ENCODE results near the gene COL11A1. TPM values are rescaled to one million over a fixed set of nuclear protein-coding genes. Genes with fewer than 3 reads are reported as not detected.
A peak's percentile ranks its signal among the peaks of the same experiment; 100 is the strongest.
"Not testable (repeated sequence)": the region's sequence is repeated elsewhere in the genome, so short reads cannot be mapped to it uniquely, and the experiment has no call there.

Gene COL11A1
- 0.26 TPM in 1 of 2 replicates, not detected in the other for total RNA-seq (2014; rRNA removed; shearing (Covaris generic))
- 0.04 and 0.06 TPM in 2 replicates for polyA plus RNA-seq (2015; cell fraction: cytosol; rRNA removed)
- 0.11 and 0.47 TPM in 2 replicates for polyA plus RNA-seq (2015; cell fraction: nucleus; rRNA removed)

DNA sequence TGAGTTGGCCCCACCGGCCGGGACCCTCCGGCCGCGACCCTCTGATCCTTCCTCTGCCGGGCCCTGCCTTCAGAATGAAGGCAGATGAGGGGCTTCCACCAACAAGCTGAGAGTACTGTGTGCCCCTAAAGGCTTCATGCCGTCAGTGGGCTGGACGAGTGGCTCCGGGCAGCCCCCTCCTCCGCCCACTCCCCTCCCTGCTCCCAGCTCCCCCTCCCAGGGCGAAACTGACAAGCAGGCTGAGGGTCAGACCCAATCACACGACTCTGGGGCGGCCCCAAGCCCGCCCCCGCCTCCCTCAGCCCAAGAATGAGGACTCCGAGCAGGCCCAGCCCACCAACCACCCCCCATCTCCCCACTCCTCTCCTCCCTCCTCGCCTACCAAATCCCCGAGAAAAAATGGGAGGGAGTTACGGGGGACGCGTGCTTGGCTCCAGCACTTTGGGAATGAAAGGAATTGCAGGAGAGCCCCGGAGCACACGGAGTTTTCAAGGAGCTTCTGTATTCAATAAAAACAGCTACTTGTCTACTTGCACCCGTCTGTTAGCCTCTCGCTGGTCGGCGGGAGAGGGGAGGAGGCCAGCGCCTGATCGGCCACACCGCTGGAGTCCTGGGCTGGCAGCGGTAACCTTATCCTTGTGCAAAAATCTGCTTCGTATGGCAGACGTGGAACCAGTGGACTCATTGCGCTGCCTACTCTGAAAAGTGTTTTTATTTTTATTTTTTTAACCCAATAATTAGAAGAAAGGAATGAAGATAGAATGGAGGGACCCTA lies at the start of gene COL11A1:
Gene COL11A1, minus strand, starts transcription at position 147 of the 775 bp plus-strand sequence. CDS start 344 bp downstream, outside the sequence.
- no peak for DNase-seq (ENCODE audit: low read depth, low spot score)
- in situ Hi-C loops (cut with HindIII; ENCODE audit: low pct_unique_long_range_greater_than_20kb, low sequenced_read_pairs): loop anchor here (25.0 kb wide), 1 partner anchor 354 kb away; no protein-coding TSS in a partner anchor

DNA sequence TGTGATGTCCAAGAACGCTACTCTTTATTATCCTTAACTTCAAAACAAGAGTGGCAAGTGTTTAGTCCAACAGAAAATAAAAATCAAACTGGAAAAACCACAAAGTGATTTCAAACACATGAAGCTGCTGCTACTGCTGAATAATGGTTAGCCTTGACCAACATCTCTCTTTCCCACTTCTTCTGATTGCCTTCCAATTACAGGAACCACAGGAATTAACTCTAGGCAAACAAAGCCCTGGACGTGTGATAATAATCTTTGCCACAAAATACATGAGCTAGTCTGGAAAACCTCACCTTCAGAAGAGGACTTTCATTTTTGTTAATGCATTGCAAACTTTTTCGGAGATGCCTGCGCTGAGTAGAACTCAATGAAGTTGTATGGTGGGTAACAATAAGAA lies 48.6 kb upstream of the COL11A1 start:
- DNase-seq (ENCODE audit: low read depth, low spot score): no peak
- in situ Hi-C loops (cut with HindIII; ENCODE audit: low pct_unique_long_range_greater_than_20kb, low sequenced_read_pairs): no loop called here

DNA sequence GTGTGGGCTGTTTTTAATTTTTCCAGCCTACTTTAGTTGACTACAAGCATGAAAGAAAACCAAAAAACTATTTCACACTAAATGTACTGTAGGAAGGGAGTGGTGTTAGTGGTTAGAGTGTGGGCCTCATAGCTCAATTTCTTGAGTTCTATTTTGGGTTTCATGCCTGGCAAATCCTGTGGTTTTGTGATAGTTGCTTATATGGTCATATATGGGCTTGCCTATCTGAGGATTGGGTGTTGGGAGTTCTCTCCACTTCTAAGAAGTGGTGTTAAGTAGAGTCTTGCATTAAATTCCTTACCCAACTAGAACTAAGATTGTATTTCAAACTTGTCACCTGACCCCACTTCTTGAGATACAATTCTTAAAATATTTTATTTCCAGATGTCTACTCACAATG lies 37.8 kb upstream of the COL11A1 start:
- no peak for DNase-seq (ENCODE audit: low read depth, low spot score)
- in situ Hi-C loops (cut with HindIII; ENCODE audit: low pct_unique_long_range_greater_than_20kb, low sequenced_read_pairs): no loop called here

DNA sequence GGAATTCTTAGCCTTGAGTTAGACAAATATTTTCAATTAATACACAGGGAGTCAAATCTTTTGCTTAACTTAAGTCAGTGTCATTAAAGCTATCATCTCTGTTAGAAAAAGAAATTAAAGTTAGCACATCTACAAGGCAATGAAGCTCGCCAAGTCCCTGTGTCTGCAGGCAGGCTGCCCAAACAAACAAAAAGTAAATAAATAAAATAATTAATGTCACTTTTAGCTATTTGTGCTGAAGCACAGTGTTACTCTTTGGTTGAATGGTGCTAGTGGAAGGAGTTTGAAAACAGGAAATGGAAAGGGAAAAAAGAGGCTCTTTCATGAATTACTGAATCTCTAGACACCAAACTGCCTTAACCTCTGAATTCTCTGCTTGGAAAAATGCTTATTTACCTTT lies 37.1 kb upstream of the COL11A1 start:
- no peak for DNase-seq (ENCODE audit: low read depth, low spot score)
- in situ Hi-C loops (cut with HindIII; ENCODE audit: low pct_unique_long_range_greater_than_20kb, low sequenced_read_pairs): no loop called here

DNA sequence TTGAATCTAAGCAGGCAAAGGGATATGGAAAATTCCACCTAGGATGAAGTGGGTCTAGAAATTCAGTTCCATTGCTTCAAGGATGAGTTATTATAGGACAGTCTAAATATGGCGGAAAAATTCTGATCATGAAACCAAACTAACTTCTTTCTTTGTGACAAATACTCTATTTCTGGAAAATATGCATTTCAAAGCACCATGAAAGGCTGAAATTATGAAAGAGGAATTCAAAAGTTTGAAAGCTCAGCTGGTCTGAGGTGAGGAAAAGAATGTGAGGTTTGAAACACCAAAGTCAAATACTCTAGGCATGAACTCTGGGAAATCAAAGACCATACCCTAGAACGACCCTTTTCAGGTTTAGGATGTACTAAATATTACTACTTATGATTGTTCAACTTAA lies 36.4 kb upstream of the COL11A1 start:
- DNase-seq (ENCODE audit: low read depth, low spot score): no peak
- in situ Hi-C loops (cut with HindIII; ENCODE audit: low pct_unique_long_range_greater_than_20kb, low sequenced_read_pairs): no loop called here

DNA sequence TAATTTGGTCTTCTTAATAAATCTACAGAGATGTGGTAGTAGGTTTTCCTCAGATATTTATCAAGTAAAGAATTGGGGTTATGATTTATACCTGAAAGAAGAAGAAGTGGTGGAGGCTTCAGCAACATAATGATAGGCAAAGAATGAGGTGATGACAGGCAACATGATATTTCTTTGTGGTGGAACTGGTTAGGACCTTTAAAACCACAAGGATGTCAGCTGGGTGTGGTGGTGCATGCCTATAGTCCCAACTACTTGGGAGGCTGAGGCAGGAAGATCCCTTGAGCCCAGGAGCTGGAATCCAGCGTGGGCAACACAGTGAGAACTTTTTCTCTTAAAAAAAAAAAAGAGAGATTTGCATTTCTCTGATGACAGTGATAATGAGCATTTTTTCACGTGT lies 34.1 kb upstream of the COL11A1 start:
- in situ Hi-C loops (cut with HindIII; ENCODE audit: low pct_unique_long_range_greater_than_20kb, low sequenced_read_pairs): no loop called here
- DNase-seq (ENCODE audit: low read depth, low spot score): no peak

DNA sequence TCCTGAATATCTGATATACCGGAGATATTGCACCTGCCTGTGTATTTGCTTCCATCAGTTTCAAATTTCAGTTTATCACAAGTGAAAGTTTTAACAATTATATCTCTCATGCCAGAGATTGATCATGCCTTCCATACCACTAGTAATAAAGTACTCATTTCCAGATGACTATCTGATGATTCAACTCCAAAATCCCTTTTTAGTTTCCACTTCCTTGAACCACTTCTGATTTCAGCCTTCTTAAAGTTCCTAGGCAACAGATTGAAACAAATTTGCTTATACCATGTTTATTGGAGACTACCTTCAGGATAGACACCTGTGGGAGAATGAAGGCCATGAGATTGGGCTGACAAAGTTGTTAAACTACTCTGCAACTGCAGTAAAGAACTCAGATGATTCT lies 21.5 kb upstream of the COL11A1 start:
- in situ Hi-C loops (cut with HindIII; ENCODE audit: low pct_unique_long_range_greater_than_20kb, low sequenced_read_pairs): no loop called here
- no peak for DNase-seq (ENCODE audit: low read depth, low spot score)

DNA sequence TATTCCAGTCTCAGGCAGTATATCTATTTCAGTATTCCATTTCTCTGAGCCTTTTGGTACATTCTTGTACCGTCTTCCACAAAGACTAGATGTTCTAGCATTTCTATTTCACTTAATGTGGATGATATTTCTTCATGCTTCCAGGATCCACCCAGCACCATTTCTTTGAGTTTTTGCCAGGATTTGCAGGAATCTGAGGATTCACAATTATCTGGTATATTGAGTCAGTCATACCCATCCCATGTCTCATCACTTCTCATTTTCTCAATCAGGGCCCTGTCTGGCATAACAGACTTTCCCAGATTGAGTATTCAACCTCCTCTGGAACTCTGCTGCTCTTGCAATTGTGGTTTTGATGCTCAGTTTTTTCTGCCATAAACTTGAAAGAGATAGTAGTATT lies 20.9 kb upstream of the COL11A1 start:
- in situ Hi-C loops (cut with HindIII; ENCODE audit: low pct_unique_long_range_greater_than_20kb, low sequenced_read_pairs): no loop called here
- no peak for DNase-seq (ENCODE audit: low read depth, low spot score)

DNA sequence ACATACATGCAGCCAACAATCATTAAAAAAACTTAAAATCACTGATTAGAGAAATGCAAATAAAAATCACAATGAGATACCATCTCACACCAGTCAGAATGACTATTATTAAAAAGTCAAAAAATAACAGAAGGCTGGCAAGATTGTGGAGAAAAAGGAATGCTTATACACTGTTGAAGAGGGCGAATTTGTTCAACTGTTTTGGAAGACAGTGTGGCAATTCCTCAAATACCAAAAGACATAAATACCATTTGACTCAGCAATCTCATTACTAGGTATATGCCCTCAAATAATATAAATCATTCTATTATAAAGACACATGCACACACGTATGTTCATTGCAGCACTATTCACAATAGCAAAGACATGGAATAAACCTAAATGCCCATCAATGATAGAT lies 19.9 kb upstream of the COL11A1 start:
- DNase-seq (ENCODE audit: low read depth, low spot score); in situ Hi-C loops (cut with HindIII; ENCODE audit: low pct_unique_long_range_greater_than_20kb, low sequenced_read_pairs): not testable (repeated sequence)

DNA sequence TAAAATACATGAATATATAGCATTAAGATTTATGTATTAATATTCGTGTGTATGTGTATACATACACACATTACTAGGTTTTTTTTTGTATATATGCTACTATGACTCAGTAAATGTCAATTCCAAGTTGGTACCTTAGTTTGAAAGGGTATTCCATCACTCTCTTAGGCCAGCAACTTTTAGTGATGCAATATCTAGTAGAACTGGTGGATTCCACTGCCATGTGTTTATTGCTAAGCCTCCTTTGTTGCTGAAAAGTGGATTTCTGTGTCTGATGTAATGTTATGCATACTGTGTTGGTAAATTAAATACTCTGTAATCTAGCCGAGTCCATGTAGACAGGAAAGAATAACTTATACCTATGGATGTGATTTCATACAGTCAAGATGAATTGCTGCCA lies 16.9 kb upstream of the COL11A1 start:
- in situ Hi-C loops (cut with HindIII; ENCODE audit: low pct_unique_long_range_greater_than_20kb, low sequenced_read_pairs): no loop called here
- DNase-seq (ENCODE audit: low read depth, low spot score): no peak

DNA sequence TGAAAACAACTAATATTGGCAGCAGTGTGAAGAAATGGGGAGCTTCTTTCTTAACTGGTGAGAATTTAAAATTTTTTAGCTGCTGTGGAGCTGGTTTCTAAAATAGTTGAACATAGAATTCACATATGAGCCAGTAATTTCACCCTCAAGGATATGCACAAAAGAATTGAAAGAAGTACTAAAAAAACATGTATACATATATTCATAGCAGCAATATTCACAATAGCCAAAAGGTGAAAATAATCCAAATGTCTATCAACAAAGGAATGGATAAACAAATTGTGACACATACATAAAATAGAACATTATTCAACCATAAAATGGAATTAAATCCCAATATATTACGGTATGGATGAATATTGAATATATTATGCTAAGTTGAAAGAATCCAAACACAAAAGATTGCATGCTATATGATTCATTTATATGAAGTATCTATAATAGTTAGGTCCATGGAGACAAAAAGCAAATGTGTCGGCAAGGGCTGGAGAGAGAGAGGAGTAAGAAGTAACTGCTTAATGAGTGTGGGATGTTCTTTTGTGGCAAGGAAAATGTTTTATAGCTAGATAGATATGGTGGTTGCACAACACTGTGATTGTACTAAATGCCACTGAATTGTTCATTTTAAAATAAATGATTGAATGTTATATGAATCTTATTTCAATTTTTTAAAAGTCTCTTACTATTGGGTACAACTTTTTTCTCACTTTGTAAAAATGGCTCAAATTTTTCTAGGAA lies 14.8 kb upstream of the COL11A1 start:
- DNase-seq (ENCODE audit: low read depth, low spot score): no peak
- in situ Hi-C loops (cut with HindIII; ENCODE audit: low pct_unique_long_range_greater_than_20kb, low sequenced_read_pairs): loop anchor here (25.0 kb wide), 1 partner anchor 339 kb away; no protein-coding TSS in a partner anchor

DNA sequence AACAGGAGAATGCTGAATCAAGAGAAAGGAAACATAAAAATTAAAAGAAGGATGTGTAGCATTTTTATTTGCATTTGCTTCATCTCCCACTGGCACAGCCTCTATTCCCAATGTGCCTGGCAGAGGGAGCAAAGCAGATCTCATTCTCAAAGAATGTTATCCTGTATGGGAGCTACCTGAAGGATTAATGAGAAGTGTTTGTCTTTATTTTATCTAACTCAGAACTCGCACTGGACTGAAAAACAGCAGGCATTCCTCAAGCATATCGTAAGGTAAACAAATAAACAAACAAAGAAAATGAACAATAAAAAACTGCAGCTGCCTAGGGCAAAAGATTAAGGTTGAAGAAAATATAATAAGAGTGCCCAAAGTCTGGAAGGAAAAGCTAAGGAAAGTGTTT lies 12.7 kb upstream of the COL11A1 start:
- in situ Hi-C loops (cut with HindIII; ENCODE audit: low pct_unique_long_range_greater_than_20kb, low sequenced_read_pairs): loop anchor here (25.0 kb wide), 1 partner anchor 341 kb away; no protein-coding TSS in a partner anchor
- DNase-seq (ENCODE audit: low read depth, low spot score): no peak

DNA sequence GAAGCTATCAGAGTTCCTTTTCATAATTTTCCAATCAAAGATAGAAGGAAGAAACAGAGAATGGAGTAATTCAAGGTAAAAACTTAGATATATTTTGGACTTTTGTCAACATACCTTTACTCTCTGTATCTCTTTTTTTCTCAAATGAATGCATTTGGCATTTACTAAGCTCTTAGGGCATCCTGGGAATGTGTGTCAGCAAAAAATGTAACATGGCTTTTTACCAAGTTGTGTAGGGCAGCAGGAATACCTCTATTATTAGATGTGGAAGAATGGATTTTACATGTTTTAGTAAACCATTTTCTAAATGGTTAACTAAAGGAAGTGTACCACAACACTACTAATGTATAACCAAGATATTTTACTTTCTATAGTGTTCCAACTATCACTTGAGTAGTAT lies 4.2 kb upstream of the COL11A1 start:
- in situ Hi-C loops (cut with HindIII; ENCODE audit: low pct_unique_long_range_greater_than_20kb, low sequenced_read_pairs): loop anchor here (25.0 kb wide), 1 partner anchor 350 kb away; no protein-coding TSS in a partner anchor
- DNase-seq (ENCODE audit: low read depth, low spot score): peak; percentile 1

DNA sequence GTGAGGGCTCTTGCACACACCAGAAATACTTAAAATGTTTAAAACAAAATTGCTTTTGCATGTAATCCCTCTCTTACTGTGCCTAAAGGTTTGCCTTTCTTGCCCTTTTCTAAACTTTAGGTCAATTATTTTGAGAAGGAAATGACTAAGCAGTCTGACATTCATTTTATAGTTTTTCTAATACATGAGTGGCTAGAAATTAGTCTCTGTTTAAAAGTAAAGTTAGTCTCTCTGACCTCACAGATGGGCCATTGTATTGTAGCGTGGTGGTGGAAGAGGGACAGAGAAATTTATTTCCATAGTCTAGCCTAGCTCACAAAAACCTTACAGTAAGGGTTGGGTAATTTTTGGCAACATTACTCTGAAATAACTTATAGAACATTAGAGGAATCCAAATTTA lies 3.6 kb upstream of the COL11A1 start:
- in situ Hi-C loops (cut with HindIII; ENCODE audit: low pct_unique_long_range_greater_than_20kb, low sequenced_read_pairs): loop anchor here (25.0 kb wide), 1 partner anchor 350 kb away; no protein-coding TSS in a partner anchor
- peak; percentile 76 for DNase-seq (ENCODE audit: low read depth, low spot score)

DNA sequence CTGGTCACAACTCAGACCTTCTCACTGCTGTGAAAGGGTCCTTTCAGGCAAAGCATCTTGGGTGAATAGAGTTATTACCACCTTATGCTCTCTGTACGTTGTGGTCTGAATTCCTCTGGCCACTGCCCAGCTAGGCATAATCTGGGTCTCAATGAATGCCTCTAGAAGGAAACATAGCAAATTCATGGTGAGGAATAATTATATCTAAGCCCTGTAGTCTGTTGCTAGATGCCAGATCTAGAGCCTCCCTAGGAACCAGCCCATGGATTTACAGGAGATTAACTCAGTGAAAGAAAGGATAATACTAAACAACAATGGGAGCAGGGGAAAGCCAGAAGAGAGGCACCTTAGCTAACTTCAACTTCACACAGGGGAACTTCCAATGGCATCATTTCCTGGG lies 2.4 kb upstream of the COL11A1 start:
- in situ Hi-C loops (cut with HindIII; ENCODE audit: low pct_unique_long_range_greater_than_20kb, low sequenced_read_pairs): loop anchor here (25.0 kb wide), 1 partner anchor 352 kb away; no protein-coding TSS in a partner anchor
- peak; percentile 40 for DNase-seq (ENCODE audit: low read depth, low spot score)

DNA sequence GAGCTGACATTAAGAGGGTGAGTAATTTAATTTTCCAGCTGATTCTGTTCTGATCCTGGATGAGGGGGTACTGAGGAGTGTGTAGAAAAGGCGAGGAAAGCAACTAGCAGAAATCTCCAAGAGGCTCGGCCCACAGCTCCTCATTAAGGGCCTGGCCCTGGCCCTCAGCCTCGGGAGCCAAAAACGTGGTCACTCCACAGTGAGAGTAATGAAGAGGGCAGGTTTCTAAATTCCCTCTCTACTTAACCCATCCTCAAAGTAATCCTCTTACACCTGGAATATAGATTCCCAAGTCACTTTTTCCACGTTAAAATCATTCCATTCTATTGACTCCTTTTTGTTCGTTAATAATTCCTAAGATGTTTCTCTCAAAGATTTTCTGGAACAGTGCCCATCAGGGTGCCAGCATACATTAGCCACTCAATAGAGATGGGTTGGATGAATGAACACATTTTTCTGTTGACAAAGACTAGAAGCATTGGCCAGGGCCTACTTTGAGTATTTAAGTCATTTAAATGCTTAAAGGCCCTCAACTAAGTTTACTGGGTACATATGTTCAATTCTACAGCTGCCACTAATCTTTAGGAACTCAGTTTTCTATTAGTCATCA lies 1.1 kb upstream of the COL11A1 start:
- DNase-seq (ENCODE audit: low read depth, low spot score): no peak
- in situ Hi-C loops (cut with HindIII; ENCODE audit: low pct_unique_long_range_greater_than_20kb, low sequenced_read_pairs): loop anchor here (25.0 kb wide), 1 partner anchor 353 kb away; no protein-coding TSS in a partner anchor

DNA sequence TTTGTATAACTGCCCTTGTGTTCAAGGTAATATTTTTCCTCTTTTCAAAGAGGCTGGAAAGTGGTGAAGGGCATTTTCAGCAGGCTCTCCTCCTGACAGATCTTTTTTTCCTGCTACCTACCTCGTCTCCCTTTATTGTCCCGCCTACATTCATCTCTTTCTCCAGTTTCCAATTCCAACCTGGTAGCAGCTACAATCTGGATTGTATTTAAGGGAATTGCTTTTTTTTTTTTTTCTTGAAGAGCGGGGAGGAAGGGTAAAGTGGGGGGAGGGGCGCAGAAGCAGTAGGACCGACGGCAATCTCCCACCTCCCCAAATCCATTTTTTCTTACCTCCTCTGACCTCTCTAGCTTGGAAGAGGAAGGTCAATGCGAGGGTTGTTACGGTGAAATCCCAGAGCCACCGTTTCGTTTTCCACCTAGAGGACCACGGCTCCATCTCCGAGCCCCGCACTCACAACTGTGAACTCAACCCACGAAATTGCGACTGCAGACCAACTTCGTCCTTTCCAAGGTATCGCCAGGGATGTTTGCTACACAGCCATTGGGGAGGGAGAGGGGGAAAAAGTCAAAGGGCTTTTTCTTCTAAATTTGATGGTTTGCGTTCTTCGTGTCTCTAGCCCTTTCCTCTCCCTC lies 464 bp downstream of the COL11A1 start:
- in situ Hi-C loops (cut with HindIII; ENCODE audit: low pct_unique_long_range_greater_than_20kb, low sequenced_read_pairs): loop anchor here (25.0 kb wide), 1 partner anchor 354 kb away; no protein-coding TSS in a partner anchor

More for the DNA sequence above, 464 bp downstream of the COL11A1 start:
- no peak for DNase-seq (ENCODE audit: low read depth, low spot score)

All from SK-MEL-5 (cell line).